ENCODE results near the gene RTP5.
"Not testable (repeated sequence)": the region's sequence is repeated elsewhere in the genome, so short reads cannot be mapped to it uniquely, and the experiment has no call there.

RTP5 gene
- total RNA-seq: 0.56 reads per million

GRCh38 chr2:241869087-241869961, at the start of gene RTP5:
Gene RTP5, plus strand, starts transcription at chr2:241869729. Its CDS starts 28 bp downstream, at chr2:241869757.
- no peak for DNase-seq

GRCh38 chr2:241819947-241820624, 49.4 kb upstream of the RTP5 start:
- DNase-seq: not testable (repeated sequence)

GRCh38 chr2:241820625-241821384, 48.7 kb upstream of the RTP5 start:
- DNase-seq: no peak

- DNase-seq: no peak
Observed at GRCh38 chr2:241821460-241822263, 47.9 kb upstream of the RTP5 start.

DNA sequence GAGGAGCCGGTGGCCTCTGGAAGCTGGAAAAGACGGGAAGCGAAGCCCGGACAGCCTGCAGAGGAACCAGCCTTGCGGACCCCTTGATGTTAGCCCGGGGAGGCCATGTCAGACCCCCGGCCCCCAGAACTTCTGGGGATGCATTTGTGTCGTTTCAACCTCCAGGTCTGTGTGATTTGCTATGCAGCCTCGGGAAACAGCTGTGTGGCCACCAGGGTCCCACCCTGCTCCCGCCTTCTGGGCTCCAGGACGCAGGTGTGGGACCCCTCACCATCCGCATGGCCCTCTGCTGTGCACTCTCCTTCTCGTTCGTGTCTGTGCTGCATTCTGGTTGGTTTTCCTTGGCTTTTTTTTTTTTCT, 47.3 kb upstream of the RTP5 start:
- no peak for DNase-seq

DNA sequence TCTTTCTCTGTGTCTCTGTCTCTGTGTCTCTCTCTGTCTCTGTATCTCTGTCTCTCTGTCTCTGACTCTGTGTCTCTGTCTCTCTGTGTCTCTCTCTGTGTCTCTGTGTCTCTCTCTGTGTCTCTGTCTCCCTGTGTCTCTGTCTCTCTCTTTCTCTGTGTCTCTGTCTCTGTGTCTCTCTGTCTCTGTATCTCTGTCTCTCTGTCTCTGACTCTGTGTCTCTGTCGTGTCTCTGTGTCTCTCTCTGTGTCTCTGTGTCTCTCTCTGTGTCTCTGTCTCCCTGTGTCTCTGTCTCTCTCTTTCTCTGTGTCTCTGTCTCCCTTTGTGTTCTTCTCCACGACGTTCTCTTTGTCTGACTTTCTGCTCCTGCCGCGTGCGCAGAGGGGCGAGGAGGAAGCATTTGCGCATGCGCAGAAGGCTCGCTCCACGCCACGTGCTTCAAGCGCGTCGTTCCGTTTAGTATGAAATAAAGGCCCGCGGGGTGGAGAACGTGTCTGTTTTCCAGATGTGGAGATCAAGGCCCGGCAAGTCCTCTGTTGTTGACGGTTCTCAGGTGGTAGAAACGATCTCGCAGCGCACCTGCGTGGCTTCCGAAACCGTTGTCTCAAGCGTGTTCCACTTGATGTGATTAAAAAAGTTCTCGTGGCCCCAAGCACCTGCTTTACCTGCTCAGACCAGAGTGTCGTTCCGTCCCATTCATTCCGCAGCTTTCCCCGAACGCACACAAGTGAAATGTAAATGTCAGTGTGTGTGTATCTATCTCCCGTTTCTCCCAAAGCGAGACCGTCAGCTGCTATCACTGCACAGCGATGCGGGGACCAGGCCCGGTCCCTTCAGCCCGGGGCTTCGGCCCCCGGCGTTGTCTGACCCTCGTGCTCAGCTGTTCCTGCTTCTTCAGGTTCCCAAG, 45.7 kb upstream of the RTP5 start:
- DNase-seq: not testable (repeated sequence)

DNA sequence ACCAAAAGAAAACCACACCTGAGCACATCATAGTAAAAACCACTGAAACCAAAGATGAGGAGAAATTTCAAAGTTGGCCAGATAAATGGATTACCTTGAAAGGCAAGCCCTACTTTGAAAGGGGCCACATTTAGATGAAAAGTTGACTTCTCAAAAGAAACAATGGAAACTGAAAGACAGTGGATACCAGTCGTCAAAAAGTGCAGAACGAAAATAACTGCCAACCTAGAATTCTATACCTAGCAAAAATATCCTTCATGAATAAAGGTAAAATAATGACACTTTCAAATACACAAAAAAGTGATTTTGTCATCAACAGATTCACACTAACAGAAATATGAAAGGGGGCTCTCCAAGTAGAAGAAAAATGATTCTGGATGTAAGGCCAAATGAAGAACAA, 42.1 kb upstream of the RTP5 start:
- no peak for DNase-seq

DNA sequence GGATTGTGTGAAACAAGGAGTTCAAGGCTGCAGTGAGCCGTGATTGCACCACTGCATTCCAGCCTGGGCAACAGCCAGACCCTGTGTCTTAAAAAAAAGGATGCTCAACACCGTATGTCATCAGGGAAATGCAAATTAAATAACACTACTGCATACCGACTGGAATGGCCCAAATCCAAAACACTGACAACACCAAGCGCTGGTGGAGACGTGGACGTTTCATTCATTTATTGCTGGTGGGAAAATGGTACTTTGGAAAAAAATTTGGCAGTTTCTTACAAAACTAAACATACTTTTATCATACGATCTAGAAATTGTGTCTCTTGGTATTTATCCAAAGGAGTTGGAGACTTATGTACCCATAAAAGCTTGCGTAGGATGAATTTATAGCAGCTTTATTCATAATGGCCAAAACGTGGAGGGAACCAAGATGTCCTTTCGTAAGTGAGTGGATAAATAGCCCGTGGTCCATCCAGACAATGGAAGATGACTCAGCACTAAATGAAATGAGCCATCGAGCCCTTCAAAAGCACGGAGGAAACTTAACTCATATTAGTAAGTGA, 36.3 kb upstream of the RTP5 start:
- DNase-seq: no peak

- DNase-seq: not testable (repeated sequence)
Observed at GRCh38 chr2:241833756-241834526, 35.6 kb upstream of the RTP5 start.

DNA sequence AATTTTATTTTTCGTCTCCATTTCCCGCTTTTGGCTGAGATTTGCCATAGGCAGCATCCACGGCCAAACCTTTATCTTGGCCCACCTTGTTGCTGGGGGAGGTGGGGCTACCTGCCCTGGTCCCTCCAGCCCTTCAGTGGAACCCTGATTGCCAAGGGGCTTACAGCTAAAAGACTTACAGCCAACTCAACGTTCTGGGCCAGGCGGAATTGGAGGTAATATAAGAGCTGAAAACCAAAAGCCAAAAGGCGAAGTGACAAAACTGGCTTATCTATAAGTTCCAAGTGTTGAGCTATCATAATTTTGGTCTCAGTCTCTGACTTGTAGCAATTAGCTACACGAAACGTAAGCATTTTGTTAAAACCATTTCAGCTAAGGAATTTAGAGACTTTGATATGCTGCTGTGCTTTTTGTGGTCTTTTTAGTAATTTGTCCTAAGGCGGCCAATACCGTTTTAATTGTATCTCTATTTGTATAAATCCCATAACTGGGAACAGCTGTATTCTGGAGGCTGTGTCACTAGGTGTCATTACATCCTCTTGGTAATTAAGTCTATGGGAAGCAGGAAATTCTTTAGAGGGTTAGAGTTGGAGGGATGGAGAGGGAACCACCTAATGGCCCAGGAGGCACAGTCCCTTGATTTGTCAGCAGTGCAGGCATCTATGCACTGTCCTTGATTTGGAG, 34.9 kb upstream of the RTP5 start:
- no peak for DNase-seq

DNA sequence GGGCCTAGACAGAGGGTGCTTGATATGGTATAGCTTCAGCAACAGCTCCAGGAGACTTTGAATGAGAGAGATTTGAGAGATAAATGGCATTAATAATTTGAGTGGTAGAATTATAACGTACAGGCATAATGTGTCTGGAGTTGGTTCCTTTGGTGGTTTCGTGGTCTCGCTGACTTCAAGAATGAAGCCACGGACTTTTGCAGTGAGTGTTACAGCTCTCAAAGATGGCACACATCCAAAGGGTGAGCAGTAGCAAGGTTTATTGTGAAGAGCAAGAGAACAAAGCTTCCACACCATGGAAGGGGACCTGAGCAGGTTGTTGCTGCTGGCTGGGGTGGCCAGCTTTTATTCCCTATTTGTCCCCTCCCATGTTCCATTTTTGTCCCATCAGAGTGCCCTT, 33.9 kb upstream of the RTP5 start:
- no peak for DNase-seq

DNA sequence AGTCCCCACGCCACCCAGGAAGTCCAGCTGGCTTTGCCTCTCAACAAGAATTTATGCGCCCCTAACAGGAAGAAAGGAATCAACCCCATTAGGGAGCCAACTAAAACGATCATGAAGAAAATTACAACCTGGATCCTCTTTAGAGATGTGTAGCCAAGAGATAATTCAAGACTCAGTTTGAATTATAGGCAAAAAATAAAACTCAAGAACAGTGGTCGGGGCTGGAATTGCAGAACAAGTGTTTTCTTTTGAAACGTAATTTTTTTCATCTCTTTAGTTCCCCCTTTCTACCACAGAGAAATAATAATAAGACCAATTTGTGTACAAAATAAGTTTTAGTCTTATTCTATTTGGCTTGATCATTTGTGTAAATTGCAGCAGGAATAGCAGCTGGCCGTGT, 33.2 kb upstream of the RTP5 start:
- DNase-seq: no peak

DNA sequence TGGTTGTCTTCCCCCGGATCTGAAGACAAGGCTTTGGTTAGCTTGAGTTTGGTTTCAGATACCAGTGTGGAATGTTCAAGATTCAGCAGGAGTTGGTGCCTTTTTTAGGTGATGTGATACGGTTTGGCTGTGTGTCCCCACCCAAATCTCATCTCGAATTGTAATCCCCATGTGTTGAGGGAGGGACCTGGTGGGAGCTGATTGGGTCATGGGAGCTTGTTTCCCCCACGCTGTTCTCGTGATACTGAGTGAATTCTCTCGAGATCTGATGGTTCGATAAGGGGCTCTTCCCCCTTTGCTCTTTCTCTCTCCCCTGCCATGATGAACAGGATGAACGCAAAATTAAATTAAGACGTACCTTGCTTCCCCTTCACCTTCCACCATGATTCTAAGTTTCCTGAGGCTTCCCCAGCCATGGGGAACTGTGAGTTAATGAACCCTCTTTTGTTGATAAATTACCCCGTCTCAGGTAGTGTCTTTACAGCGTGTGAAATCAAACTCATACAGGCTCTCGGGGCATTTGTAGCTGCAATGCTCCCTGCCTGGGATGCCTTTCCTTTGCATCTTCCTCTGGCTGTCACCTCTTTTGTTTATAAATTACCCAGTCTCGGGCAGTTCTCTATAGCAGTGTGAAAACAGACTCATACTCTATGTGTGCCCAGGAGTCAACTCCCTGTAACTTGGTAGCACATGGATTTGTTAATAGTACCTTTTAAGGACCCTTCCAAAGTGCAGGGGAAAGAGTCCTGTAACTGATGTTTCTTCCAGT, 32.1 kb upstream of the RTP5 start:
- no peak for DNase-seq

DNA sequence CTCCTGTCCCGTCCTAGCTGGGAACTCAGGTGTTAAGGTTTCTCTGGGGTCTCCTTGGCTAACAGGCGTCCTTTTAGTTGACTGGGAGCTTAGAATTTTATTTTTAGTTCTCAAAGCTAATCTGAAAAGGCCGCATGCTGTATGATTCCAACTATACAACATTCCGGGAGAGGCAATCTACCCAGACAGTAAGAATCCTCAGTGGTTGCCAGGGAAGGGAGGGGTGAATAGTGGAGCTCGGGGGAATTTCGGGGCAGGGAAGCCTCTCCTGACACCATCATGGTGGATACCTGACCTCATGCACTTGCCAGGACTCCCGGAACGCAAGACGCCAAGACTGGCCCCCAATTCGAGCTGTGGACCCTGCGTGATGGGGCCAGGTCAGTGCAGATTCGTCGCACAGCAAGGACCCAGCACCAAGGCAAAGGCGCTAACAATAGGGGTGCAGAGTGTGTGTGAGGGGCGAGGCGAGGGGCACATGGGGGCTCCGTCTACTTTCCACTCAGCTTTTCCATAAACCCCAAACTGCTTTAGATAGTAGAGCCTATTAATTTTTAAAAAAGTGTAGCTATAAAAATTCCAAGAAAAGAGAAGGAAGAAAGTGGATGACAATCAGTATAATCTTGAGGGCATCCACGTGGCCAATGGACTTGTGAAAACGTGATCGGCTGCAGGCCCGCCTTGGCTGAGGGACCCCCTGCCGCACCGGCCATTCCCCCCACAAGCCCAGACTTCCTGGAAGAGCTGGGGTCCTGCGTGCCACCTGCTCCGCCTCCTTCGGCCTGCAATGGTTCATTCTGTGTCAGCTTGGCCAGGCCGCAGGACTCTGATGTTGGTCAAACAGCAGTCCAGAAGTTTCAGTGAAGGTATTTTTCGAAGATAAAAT, 28.1 kb upstream of the RTP5 start:
- no peak for DNase-seq

- no peak for DNase-seq
Observed at GRCh38 chr2:241842067-241842415, 27.5 kb upstream of the RTP5 start.

DNA sequence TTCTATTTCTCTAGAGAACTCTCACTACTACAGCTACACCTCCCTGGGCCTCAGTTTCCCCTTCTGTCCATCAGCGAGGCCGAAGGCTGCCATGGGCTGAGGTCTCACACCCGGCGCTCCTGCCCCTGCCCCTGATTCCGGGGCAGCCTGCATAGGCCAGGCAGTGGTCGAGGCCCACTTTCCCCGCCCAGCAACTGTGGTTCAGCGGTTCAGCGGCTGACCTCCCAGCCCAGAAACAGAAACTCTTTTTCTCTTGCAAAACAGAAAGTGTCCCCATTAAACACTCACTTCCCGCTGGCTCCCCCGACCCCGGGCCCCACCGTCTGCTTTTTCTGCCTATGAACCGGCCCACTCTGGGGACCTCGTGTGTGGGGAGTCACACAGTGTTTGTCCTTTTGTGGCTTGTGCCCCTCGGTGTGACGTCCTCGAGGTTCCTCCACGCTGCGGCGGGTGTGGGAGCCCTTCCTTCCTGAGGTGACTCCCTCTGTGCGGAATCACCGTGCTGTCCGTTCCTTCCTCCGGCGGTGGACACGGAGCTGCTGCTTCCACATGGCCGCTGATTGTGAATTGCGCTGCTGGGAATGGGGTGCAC, 26.8 kb upstream of the RTP5 start:
- DNase-seq: peak; percentile 30

DNA sequence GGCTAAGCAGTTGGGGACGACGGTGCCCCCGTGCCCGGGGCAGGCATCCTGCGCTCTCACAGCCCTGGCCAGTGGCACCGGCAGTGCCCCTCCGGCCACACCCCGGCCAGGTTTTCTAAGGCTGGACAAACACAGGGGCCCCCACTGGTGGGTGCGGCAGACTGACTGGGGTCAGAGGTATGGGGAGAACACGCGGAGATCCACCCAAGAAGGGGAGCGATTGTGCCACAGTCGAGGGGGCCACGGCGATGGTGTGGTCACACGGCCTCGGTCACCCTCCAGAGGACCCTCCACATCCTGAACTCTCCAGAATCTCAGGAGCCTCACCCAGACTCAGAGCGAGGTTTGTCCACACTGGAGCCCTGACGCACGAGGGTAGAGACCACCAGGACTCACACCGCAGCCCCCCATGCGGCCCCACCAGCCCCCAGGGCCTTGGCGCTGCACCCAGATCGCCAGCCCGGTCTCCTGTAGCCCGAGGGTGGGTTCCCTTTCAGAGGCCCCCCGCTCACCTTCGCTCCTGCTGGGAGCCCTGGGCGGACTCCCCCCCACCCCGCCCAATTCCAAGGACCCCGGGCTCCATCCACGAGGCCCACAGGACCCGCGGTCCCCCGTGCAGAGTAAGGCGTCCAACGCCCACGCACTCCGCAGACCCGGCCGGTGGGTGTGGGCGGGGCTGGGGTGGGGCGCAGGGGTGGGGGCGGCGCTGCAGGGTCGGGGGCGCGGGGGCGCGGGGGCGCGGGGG, 26.0 kb upstream of the RTP5 start:
- DNase-seq: no peak
